22Rv1 (cell line): ENCODE results near the gene CDH2.

ENCODE experiments used
- CTCF ChIP-seq: fragments of 450-650 bp; IDR thresholded peaks from 2 replicates; pipeline ENCODE4 v1.5.1; 2017; ENCODE audit warnings: mild to moderate bottlenecking
- ZFX ChIP-seq: fragments of 450-650 bp; IDR thresholded peaks from 2 replicates; pipeline ENCODE4 v1.6.1; 2017; ENCODE audit warnings: antibody characterized with exemption, borderline replicate concordance

- TF ChIP-seq CTCF (no peak), ZFX (no peak)
These were observed 31.9 kb upstream of the CDH2 start for GRCh38 chr18:28208712-28209265.
